Measurements from ENCODE around the gene PDE11A.
A peak's percentile ranks its signal among the peaks of the same experiment; 100 is the strongest.

DNA sequence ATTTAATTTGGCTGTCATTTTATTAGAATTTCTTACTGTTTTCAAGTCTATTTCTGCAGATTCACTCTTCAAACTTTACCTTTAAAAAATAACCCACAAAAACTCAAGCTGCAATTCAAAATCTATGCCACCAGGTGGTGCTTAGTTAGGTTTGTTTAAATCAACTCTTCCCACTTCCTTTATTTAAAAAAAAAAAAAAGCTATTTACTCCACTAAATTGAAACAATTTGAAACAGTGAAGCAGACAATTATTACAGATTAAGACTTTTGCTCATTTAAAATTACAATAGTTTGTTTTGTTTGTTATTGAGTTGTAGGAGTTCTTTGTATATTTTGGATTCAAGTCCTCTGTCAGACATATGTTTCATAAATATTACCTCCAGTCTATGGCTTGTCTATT lies 300.0 kb downstream of the PDE11A start:
- TF ChIP-seq, protein P1, sequence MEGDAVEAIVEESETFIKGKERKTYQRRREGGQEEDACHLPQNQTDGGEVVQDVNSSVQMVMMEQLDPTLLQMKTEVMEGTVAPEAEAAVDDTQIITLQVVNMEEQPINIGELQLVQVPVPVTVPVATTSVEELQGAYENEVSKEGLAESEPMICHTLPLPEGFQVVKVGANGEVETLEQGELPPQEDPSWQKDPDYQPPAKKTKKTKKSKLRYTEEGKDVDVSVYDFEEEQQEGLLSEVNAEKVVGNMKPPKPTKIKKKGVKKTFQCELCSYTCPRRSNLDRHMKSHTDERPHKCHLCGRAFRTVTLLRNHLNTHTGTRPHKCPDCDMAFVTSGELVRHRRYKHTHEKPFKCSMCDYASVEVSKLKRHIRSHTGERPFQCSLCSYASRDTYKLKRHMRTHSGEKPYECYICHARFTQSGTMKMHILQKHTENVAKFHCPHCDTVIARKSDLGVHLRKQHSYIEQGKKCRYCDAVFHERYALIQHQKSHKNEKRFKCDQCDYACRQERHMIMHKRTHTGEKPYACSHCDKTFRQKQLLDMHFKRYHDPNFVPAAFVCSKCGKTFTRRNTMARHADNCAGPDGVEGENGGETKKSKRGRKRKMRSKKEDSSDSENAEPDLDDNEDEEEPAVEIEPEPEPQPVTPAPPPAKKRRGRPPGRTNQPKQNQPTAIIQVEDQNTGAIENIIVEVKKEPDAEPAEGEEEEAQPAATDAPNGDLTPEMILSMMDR (IDR thresholded peaks at IDR 0.05 in 8 of 11, conservative IDR thresholded peaks at IDR 0.05 in 3 of 11) = peak in 8 of 11 experiments; percentile 19 to 54 (median 44)
- TF ChIP-seq POLR2A (IDR thresholded peaks at IDR 0.05) (no peak), POLR2AphosphoS5 (IDR thresholded peaks at IDR 0.05) (no peak)
